IPS-NIHi7 (cell line): ENCODE results near the gene XRCC1.
A peak's percentile ranks its signal among the peaks of the same experiment; 100 is the strongest.
"Not testable (repeated sequence)": the region's sequence is repeated elsewhere in the genome, so short reads cannot be mapped to it uniquely, and the experiment has no call there.

Experiments
- DNase-seq: peaks from one replicate; pipeline ENCODE4 v3.0.0; 2012; ENCODE audit warnings: mixed read lengths; ENCODE audit errors: extremely low spot score

XRCC1 gene

DNA sequence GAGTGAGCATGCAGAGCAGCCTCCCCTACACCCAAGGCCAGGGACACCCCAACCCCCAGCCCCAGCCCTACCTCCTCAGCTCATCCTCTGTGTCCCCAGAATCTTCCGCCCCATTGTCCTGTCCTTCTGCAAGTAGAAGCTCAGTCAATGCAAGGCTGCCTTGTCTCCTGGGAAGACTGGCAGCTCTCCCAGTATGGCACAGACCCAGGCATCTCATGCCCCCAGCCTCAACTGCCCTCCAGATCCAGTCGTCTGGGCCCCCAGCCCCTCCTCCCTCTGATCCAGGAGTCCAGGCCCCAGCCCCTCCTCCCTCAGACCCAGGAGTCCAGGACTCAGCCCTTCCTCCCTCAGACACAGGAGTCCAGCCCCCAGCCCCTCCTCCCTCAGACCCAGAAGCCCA lies 29.3 kb downstream of the XRCC1 start:
- no peak for DNase-seq

DNA sequence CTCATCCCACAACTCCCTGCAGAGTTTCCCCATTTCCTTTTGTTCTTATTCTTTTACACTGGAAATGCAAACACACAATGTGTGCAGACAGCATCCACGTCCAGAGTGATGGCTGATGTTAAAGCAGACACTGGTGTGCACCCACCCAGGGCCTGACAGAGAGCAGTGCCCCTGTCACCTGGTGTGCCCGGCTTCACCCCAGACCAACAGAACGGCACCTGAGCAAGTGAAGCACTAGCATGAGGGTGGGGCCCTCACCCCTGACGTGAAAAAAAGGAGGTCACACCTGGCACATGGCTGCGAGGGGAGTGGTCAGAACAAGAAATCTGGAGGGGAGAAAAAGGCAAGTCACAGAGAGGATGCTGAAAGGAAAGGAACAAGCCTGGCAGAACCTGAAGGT lies 30.1 kb downstream of the XRCC1 start:
- DNase-seq = no peak

- no peak for DNase-seq
These were observed 31.2 kb downstream of the XRCC1 start for GRCh38 chr19:43544077-43544476.

DNA sequence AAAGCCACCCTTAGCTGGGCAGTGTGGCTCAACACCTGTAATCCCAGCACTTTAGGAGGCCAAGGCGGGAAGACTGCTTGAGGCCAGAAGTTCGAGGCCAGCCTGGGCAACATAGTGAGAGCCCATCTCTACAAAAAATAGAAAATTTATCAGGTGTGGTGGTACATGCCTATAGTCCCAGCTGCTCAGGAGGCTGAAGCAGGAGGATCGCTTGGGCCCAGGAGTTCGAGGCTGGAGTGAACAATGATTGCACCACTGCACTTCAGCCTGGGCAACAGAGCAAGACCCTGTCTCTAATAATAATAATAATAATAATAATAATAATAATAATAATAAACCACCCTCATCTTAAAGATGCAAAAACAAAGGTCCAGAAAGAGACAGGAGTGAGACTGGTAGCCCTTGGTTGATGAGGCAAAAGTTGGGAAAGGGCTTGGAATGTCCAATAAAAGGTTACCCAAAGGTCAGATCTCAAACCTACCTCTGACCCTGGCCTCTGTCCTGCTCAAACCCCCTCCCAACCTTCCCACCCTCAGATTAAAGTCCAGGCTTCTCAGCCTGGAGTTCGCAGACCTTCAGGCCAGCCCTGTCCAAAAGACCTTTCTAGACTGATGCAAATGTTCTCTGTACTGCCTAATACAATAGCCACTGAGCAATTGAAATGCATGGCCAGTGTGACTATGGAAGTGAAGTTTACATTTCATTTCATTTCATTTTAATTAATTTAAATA lies 33.2 kb downstream of the XRCC1 start:
- DNase-seq = no peak

- DNase-seq = no peak
These were observed 34.9 kb downstream of the XRCC1 start for GRCh38 chr19:43540381-43540780.

DNA sequence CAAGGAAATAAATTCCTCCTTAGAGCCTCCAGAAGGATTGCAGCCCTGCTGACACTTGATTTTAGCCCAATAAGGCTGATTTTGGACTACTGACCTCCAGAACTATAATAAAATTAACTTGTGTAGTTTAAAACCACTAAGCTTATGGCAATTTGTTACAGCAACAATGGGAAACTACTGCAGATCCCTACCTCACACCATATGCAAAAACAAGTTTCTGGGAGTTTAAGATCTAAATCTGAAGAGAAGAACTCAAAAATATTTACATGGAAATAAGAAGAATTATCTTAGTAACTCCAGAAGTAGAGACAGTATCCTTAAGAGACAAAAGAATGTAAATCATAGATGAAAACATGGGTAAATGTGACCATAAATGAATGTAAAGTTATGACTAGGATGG lies 36.4 kb downstream of the XRCC1 start:
- no peak for DNase-seq

DNA sequence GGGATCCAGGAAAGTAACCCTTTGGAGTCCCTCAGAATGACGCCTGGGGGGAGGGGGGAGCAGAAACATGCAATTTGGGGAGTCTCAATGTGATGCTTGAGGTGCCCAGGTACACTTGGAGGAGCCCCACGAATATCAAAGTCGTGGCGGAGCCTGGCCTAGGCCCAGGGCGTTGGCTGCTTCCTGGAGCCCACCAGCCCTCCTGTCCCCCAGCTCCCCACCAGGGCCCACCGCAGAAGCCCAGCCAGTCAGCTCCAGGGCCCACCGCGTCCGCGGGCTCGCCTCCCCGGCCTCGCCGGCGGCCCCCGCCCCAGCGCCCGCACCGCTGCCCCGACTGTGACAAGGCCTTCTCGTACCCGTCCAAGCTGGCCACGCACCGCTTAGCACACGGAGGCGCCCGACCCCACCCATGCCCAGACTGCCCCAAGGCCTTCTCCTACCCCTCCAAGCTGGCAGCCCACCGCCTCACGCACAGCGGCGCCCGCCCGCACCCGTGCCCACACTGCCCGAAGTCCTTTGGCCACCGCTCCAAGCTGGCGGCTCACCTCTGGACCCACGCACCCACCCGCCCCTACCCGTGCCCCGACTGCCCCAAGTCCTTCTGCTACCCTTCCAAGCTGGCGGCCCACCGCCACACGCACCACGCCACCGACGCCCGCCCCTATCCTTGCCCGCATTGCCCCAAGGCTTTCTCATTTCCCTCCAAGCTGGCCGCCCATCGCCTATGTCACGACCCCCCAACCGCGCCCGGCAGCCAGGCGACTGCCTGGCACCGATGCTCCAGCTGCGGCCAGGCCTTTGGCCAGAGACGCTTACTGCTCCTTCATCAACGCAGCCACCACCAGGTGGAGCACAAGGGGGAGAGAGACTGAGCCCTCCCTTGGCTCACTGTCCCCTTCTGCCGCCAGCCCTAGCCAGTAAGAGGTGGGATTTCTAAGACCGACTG lies 40.2 kb downstream of the XRCC1 start:
- DNase-seq = peak; percentile 90

DNA sequence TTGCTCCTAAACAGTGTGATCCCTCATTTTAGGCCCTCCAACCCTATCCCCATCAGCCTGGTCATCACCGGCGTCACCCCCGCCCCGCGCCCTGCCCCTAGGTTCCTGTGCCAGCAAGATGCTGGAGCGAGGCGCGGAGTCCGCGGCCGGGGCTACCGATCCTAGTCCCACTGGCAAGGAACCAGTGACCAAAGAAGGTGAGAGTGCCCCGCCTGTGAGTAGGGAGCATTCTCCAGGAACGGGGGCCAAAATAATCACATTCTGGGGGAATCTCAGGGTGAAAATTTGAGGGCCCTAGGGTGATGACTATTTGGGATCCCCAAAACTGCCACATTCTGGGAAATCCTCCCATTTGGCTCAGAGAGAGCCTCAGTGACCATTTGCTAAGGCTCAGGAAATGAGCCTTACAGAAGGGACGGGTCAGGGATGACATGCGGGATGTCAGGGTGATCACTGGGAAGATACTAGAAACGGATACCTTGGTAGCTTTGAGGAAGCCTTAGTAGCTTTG lies 41.0 kb downstream of the XRCC1 start:
- no peak for DNase-seq

GRCh38 chr19:43533546-43534304 lies 41.6 kb downstream of the XRCC1 start:
- DNase-seq = peak; percentile 95

DNA sequence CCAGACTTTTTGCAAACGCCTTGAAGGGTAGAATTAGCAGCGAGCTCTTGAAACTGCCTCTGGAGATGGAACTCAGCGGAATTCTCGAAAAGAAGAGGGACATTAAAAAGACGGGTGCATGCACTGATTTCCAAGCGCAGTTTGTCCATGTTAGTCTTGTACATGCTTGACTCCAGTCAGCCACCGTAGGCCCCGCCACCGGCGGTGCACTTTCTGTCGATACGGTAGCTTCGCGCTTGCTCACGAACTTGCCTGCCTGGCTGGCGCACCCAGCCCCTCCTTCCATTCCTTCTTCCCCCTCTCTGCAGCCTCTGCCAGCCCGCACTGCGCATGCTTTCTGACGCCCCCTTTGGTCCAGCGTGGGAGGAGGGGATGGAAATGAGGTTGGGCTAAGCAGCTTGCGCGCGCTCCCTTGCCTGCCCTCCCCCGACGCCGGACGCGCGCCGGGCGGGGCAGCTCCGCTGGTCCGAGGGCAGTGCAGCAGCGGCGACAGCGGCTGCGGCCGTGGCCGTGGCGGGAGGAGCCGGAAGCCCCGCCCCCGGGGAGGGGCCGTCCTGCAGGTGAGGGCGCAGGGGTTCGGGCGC lies 42.3 kb downstream of the XRCC1 start, which contains the start of gene ZNF575:
Gene ZNF575, plus strand, starts transcription at position 227 of the 584 bp plus-strand sequence. CDS start 1,235 bp downstream, outside the sequence.
- DNase-seq = peak; percentile 91

- DNase-seq = no peak
These were observed 42.8 kb downstream of the XRCC1 start for GRCh38 chr19:43532571-43532961.

- DNase-seq = no peak
These were observed 47.3 kb downstream of the XRCC1 start for GRCh38 chr19:43527860-43528622.

GRCh38 chr19:43526884-43527859 lies 48.2 kb downstream of the XRCC1 start, which contains the start of gene ETHE1:
ETHE1 (minus strand) TSS chr19:43527201; CDS start chr19:43527177, 24 bp downstream.
- DNase-seq = peak; percentile 80

DNA sequence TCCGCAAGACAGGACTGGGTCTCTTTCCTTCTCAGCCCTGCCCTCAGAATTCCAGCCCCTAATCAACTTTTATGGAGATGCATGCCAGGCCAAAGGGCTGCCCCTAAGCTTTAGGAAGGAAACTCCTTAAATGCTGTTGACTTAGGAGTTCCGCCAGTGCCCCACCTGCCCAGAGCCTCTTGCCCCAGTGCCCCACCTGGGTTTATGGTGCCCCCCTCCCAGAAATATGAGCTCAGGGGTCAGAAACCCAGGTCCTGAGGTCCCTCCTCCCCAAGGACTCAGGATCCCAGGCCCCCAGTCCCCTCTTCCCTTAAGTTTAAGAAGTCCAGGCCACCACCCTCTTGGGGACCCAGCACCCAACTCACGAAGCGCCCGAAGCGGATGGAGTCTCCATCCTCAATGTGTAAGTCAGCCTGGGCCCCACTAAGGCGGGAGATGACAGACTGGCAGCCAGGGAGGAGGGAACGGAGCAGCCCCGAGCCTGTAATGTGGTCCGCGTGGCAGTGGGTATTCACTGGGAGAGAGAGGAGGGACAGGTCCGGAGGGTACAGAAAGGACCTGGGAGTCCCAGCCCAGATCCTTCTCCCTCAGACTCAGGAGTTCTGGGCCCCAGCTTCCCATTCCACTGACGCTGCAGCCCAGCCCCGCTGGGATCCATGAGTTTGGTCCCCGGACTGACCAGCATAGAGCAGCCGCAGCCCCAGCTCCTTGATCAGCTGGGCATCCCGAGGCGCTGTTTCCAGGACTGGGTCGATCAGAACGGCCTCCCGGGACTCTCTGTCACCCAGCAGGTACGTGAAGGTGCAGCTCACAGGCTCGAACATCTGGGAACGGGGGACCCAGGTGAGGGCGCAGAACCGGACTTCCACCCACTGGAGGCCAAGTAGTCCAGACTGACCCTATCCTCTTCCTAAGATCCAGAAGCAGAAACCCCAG lies 49.2 kb downstream of the XRCC1 start:
- DNase-seq = no peak

DNA sequence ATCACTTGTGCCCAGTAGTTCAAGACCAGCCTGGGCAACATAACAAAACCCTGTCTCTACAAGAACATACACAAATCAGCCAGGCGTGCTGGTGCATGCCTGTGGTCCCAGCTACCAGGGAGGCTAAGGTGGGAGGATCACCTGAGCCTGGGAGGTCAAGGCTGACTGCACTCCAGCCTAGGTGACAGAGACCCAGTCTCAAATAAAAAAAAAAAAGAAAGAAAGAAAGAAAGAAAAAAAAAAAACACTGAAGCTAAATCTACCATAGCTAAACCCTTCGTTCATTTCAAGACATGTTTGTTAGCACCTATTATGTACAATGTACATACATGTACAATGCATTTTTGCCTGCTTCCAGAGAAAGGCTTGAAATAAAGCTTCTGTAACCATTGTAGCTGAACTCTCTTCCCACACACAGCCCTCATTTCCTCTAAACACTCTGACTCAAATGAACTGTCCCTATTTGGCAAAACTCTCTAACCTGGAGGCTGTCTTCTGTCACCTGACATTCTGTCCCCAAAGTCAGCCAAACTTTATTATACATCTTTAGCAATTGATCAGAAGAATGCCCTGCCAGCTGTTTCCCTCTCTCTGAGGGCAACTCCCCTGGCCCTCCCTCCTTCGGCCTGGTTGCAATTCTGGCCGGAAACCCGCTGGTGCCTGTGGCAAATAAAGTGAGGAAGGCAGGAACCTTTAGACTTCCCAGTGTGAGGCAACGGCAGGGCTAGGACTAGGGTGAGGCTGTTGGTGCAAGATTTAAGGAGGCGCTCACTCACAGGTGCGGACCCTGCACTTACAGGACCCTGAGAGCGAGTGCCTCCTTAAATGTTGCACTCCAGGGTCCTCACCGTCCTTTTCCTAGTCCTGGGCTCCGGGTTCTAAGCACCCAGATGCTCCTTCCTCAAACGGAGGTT lies 50.1 kb downstream of the XRCC1 start:
- peak; percentile 59 for DNase-seq

- DNase-seq = not testable (repeated sequence)
These were observed 51.6 kb downstream of the XRCC1 start for GRCh38 chr19:43523696-43524095.

- DNase-seq = no peak
These were observed 52.4 kb downstream of the XRCC1 start for GRCh38 chr19:43522929-43523328.
